Glutamatergic neuron (in vitro differentiated cells): Measurements from ENCODE around the gene DUXB. TPM values are rescaled to one million over a fixed set of nuclear protein-coding genes. Genes with fewer than 3 reads are reported as not detected.

ENCODE experiments used
- DNase-seq: peaks from one replicate; pipeline ENCODE4 v3.0.0; 2022
- H3K27ac Mint-ChIP-seq: one replicate; pipeline ENCODE4 v1.8.0; 2020; ENCODE audit warnings: mild to moderate bottlenecking, mixed read lengths, inconsistent platforms; ENCODE audit not compliant: unreplicated experiment
- H3K27me3 Mint-ChIP-seq: one replicate; pipeline ENCODE4 v1.8.0; 2020; ENCODE audit warnings: mild to moderate bottlenecking, moderate library complexity, mixed read lengths, inconsistent platforms; ENCODE audit not compliant: unreplicated experiment
- H3K36me3 Mint-ChIP-seq: one replicate; pipeline ENCODE4 v1.8.0; 2020; ENCODE audit warnings: mild to moderate bottlenecking, mixed read lengths, inconsistent platforms; ENCODE audit not compliant: unreplicated experiment
- H3K4me1 Mint-ChIP-seq: one replicate; pipeline ENCODE4 v1.8.0; 2020; ENCODE audit warnings: mild to moderate bottlenecking, low read depth, mixed read lengths, inconsistent platforms; ENCODE audit not compliant: unreplicated experiment
- H3K4me3 Mint-ChIP-seq: one replicate; pipeline ENCODE4 v1.8.0; 2020; ENCODE audit warnings: mild to moderate bottlenecking, mixed read lengths, inconsistent platforms; ENCODE audit not compliant: unreplicated experiment
- H3K9me3 Mint-ChIP-seq: one replicate; pipeline ENCODE4 v1.8.0; 2020; ENCODE audit warnings: mild to moderate bottlenecking, moderate library complexity, mixed read lengths, inconsistent platforms; ENCODE audit not compliant: unreplicated experiment
- long read RNA-seq: library from polyadenylated mRNA; unstranded; transcript quantifications from one replicate; pipeline ENCODE4 v2.0.0, GENCODE V29; 2020; ENCODE audit not compliant: unreplicated experiment
- total RNA-seq: library from RNA; stranded (reverse); fragmentation: NEBNext Ultra II Directional; extraction: Animal tissue kit (Norgen Biotek cat#: 25700); gene quantifications from one replicate; pipeline ENCODE4 v1.2.1, GENCODE V29; 2021; ENCODE audit not compliant: unreplicated experiment
- TF ChIP-seq, protein P1 (sequence below): fragments of 200-600 bp; sonication (generic); IDR thresholded peaks from one replicate; pipeline ENCODE4 v1.5.0; 2021; ENCODE audit not compliant: partially characterized antibody, unreplicated experiment

Gene DUXB, protein sequence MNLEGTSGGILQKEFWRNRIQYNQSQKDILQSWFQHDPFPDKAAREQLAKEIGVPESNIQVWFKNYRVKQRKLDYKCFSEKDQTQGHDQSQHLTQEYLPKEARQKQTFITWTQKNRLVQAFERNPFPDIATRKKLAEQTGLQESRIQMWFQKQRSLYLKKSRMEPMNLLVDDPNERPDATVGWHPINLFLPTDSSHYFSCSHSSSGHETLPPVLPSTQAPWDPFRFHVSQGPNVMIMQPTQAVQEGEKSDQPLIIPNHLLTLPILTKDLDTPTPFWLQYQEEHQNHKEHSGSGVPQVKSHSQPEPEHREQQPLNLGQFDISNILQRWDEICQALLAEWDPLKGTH
- total RNA-seq, result not detected
- long read RNA-seq, result 0 reads

DNA sequence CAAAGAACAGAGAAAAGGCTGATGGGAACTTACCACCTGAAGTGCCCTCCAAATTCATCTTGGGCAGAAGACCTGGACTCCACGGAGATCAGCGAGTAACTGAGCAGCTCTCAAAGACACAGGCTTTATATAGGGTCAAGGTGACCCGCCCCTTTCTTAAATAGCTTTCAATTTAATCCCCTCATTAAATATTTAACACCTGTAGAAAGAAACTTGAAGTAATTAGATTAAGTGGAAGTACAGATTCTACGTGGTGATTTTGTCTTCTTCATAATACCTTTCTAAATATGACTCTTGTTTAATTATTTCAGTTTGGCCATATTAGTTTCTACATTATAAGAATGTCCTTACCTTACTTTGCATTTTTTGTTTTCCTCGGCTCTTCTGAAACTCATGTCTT lies at the start of gene DUXB:
DUXB (minus strand) TSS at position 101 of the 400 bp plus-strand sequence; CDS start at position 58, 43 bp downstream.
- TF ChIP-seq, protein P1, sequence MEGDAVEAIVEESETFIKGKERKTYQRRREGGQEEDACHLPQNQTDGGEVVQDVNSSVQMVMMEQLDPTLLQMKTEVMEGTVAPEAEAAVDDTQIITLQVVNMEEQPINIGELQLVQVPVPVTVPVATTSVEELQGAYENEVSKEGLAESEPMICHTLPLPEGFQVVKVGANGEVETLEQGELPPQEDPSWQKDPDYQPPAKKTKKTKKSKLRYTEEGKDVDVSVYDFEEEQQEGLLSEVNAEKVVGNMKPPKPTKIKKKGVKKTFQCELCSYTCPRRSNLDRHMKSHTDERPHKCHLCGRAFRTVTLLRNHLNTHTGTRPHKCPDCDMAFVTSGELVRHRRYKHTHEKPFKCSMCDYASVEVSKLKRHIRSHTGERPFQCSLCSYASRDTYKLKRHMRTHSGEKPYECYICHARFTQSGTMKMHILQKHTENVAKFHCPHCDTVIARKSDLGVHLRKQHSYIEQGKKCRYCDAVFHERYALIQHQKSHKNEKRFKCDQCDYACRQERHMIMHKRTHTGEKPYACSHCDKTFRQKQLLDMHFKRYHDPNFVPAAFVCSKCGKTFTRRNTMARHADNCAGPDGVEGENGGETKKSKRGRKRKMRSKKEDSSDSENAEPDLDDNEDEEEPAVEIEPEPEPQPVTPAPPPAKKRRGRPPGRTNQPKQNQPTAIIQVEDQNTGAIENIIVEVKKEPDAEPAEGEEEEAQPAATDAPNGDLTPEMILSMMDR, result no peak
- Mint-ChIP-seq H3K9me3 (peaks cover 3% of the 10 kb centered on the region), H3K4me1 (no peaks in the 10 kb centered on the region), H3K27ac (no peak within 1 kb of the TSS), H3K36me3 (no peaks in the 10 kb centered on the region), H3K4me3 (no peak within 1 kb of the TSS), H3K27me3 (peaks cover 2% of the 10 kb centered on the region)
- no peak for DNase-seq

DNA sequence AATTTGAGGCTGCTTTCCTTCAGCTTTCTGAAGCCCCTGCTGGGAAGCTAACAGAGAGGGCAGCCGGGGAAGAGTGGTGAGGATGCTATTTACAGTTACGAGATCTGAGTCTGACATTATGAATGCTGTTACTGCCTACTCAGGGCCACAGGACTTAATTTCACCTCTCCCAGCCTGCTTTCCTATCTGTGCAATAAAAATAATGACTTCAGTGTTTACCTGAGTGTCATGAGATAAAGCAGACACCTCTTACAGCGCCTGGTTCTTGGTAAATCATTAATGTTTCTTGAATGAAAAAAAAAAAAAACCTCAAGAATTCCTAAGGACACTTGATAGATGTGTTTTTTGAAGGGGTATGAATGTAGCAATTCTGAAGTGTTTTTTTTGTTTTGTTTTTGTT lies 49.3 kb upstream of the DUXB start:
- Mint-ChIP-seq H3K9me3 (no peaks in the 10 kb centered on the region), H3K4me1 (no peaks in the 10 kb centered on the region), H3K4me3 (no peak overlapping the region), H3K27me3 (peaks cover 3% of the 10 kb centered on the region), H3K27ac (no peak overlapping the region), H3K36me3 (peaks cover 14% of the 10 kb centered on the region)
- TF ChIP-seq, protein P1, result no peak
- no peak for DNase-seq

DNA sequence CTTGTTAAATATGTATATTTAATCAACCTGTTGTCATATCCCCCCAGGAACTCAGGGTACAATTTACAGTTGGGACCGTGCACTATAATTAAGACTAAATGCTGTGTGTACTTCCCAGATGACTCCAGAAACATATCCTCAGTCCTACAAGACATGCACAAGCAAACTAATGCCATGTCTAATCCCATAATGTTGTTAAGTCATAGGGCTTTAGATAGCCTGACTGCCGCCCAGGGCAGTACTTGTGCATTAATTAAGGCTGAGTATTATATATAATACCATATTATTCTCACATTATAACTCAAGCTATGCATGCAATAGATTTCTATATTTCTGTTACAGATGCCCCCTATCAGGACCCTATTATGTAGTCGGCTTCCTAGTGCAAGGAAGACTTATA lies 45.1 kb upstream of the DUXB start:
- TF ChIP-seq, protein P1, result no peak
- Mint-ChIP-seq H3K36me3 (peaks cover 15% of the 10 kb centered on the region), H3K27ac (no peak overlapping the region), H3K4me1 (no peaks in the 10 kb centered on the region), H3K9me3 (peaks cover 4% of the 10 kb centered on the region), H3K27me3 (no peaks in the 10 kb centered on the region), H3K4me3 (no peak overlapping the region)
- DNase-seq, result no peak

DNA sequence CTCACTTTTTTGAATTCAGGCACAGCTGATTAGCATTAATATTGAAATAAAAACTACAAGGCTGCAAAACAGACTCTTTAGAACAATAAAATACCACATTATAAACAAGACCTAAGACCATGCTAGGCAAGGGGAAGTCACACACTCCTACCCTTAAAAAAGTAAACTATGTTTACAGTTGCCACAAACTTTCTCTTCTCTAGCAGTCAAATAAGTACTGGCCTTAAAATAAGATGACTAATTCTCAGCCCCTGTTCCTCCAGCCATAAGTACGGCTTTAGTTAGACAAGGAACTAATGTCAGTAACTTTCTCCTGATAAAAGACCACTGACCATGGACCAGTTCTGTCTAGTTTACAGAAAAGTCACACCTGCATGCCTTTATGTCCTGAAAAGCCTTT lies 44.6 kb upstream of the DUXB start:
- Mint-ChIP-seq H3K36me3 (peaks cover 15% of the 10 kb centered on the region), H3K27ac (no peak overlapping the region), H3K27me3 (no peaks in the 10 kb centered on the region), H3K4me1 (no peaks in the 10 kb centered on the region), H3K4me3 (no peak overlapping the region), H3K9me3 (peaks cover 4% of the 10 kb centered on the region)
- no peak for DNase-seq
- TF ChIP-seq, protein P1, result no peak

DNA sequence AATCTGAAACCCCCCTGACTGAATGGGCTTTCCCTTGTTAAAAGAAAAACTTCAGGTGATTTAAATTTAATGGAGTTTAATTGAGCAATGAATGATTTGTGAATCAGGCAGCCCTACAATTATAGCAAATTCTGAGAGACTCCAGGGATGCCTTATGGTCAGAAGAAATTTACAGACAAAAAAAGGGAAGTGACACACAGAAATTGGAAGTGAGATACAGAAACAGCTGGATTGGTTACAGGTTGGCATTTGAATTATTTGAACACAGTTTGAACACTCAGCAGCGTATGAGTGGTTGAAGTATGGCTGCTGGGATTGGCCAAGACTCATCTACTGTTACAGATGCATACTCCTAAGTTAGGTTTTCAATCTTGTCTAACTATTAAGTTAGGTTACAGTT lies 44.0 kb upstream of the DUXB start:
- no peak for DNase-seq
- peaks cover 15% of the 10 kb centered on the region for H3K36me3 Mint-ChIP-seq
- no peaks in the 10 kb centered on the region for H3K4me1 Mint-ChIP-seq
- peaks cover 4% of the 10 kb centered on the region for H3K9me3 Mint-ChIP-seq
- H3K27me3 Mint-ChIP-seq, result no peaks in the 10 kb centered on the region
- TF ChIP-seq, protein P1, result no peak
- no peak overlapping the region for H3K27ac Mint-ChIP-seq
- no peak overlapping the region for H3K4me3 Mint-ChIP-seq
